PC-3 (cell line): ENCODE measurements around the gene FBXL7.

ENCODE experiments used
- EZH2 ChIP-seq: fragments of 300-600 bp; sonication (generic); IDR thresholded peaks from one replicate; pipeline ENCODE4 v1.6.1; 2017; ENCODE audit warnings: antibody characterized with exemption, mild to moderate bottlenecking, low read length; ENCODE audit not compliant: unreplicated experiment
- EZH2phosphoT487 ChIP-seq: fragments of 300-600 bp; sonication (generic); IDR thresholded peaks from 2 replicates; pipeline ENCODE4 v1.6.1; 2018; ENCODE audit warnings: mild to moderate bottlenecking, antibody characterized with exemption, low read length, borderline replicate concordance
- TF ChIP-seq, protein P1 (sequence below): fragments of 300-600 bp; sonication (generic); conservative IDR thresholded peaks from 2 replicates; pipeline ENCODE4 v1.5.1; 2017; ENCODE audit warnings: antibody characterized with exemption, low read depth, mild to moderate bottlenecking, low read length

DNA sequence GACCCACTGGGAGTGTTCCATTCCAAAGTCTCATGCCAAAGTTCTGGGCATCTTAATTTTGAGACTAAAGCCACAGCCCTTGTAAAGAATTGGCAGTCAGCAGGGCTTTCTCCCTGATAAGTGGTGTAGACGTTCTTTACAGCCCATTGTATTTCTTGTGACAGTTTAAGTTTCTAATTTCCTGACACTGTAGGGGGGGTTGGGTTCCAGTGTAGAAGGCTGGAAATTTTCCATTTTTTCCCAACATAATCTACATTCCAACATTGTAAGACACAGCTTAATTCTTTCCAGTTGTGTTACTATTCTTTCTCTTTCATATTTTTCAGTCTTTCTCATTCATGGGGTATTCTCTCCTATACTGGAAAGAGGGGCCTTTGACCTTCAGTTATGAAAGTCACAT is 121.1 kb downstream of the FBXL7 start:
- no peak for TF ChIP-seq EZH2phosphoT487
- TF ChIP-seq, protein P1, sequence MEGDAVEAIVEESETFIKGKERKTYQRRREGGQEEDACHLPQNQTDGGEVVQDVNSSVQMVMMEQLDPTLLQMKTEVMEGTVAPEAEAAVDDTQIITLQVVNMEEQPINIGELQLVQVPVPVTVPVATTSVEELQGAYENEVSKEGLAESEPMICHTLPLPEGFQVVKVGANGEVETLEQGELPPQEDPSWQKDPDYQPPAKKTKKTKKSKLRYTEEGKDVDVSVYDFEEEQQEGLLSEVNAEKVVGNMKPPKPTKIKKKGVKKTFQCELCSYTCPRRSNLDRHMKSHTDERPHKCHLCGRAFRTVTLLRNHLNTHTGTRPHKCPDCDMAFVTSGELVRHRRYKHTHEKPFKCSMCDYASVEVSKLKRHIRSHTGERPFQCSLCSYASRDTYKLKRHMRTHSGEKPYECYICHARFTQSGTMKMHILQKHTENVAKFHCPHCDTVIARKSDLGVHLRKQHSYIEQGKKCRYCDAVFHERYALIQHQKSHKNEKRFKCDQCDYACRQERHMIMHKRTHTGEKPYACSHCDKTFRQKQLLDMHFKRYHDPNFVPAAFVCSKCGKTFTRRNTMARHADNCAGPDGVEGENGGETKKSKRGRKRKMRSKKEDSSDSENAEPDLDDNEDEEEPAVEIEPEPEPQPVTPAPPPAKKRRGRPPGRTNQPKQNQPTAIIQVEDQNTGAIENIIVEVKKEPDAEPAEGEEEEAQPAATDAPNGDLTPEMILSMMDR = no peak
- TF ChIP-seq EZH2 = no peak
